AG04450 (cell line): ENCODE measurements around the gene TOR4A. TPM values are rescaled to one million over a fixed set of nuclear protein-coding genes. Genes with fewer than 3 reads are reported as not detected.
"Not testable (repeated sequence)": the region's sequence is repeated elsewhere in the genome, so short reads cannot be mapped to it uniquely, and the experiment has no call there.

Experiments
- CTCF ChIA-PET: fragments of 300-600, 350-600 bp; formaldehyde crosslinking; extraction: SDS; loops from one replicate; lab custom pipeline; 2022; ENCODE audit warnings: antibody characterized with exemption, inconsistent platforms; lab: Charles Lee
- POLR2A ChIA-PET: fragments of 350-600 bp; formaldehyde crosslinking; extraction: SDS; loops from one replicate; lab custom pipeline; 2021; ENCODE audit warnings: antibody characterized with exemption, inconsistent platforms; lab: Yijun Ruan, JAX
- DNase-seq: peaks from one replicate; pipeline ENCODE4 v3.0.0-alpha.2; 2011; ENCODE audit warnings: low read depth, low spot score
- H3K27ac ChIP-seq: one replicate; pipeline ENCODE4 v1.5.1; 2012; ENCODE audit warnings: low read depth, low read length, control low read depth
- H3K27me3 ChIP-seq: one replicate; pipeline ENCODE4 v1.6.0; 2012; ENCODE audit warnings: low read length; ENCODE audit not compliant: control insufficient read depth, insufficient read depth
- H3K4me3 ChIP-seq: 2 replicates; pipeline ENCODE4 v1.5.1; 2011; ENCODE audit warnings: mild to moderate bottlenecking, low read depth, low read length, control low read depth
- H3K9me3 ChIP-seq: 2 replicates; pipeline ENCODE4 v1.5.1; 2012; ENCODE audit warnings: low read length; ENCODE audit not compliant: control insufficient read depth, insufficient read depth
- CTCF ChIP-seq: IDR thresholded peaks from 2 replicates; pipeline ENCODE4 v1.5.1; 2011; ENCODE audit warnings: low read depth, low read length, control low read depth, inconsistent platforms
- polyA plus RNA-seq: library from polyadenylated mRNA; depleted of rRNA; stranded (reverse); fragments of >200 nt; gene quantifications from 2 replicates; pipeline ENCODE4 v1.2.3, GENCODE V29; 2011

The TOR4A gene
- polyA plus RNA-seq, 1 experiment: 14.1 TPM

- Histone ChIP-seq H3K4me3 (peak overlapping the region; percentile 96), H3K9me3 (no peaks in the 10 kb centered on the region; the same call in 1 of the 2 replicates), H3K27me3 (no peaks in the 10 kb centered on the region), H3K27ac (peak overlapping the region; percentile 31)
- POLR2A ChIA-PET: interaction anchor here (0.8 to 8.8 kb wide), 3 partner anchors 10 to 167 kb away, joined by 3 to 146 read pairs (median 3); partner anchors contain the start of genes EXD3, NOXA1 and TUBB4B
- no peak for TF ChIP-seq CTCF
- CTCF ChIA-PET: interaction anchor here (1.3 to 1.7 kb wide), 2 partner anchors 19 to 167 kb away, joined by 3 to 7 read pairs; partner anchors contain the start of gene EXD3
- no peak for DNase-seq
Measured at GRCh38 chr9:137256362-137256761, 21.2 kb upstream of the TOR4A start.

DNA sequence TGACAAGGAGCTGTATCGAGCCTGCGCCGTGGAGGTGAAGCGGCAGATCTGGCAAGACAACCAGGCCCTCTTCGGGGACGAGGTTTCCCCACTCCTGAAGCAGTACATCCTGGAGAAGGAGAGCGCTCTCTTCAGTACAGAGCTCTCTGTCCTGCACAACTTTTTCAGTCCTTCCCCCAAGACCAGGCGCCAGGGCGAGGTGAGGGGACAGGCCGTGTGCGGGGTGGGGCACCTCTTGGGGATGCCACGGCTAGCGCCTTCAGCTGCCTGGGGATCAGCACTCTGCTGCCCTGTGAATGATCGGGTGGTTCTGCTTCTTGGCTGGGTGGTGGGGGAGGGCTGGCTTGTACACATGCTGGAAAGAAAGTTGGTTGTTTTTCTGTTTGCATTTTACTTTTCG, 20.7 kb upstream of the TOR4A start:
- TF ChIP-seq CTCF: no peak
- no peaks in the 10 kb centered on the region for H3K27me3 ChIP-seq
- ChIA-PET CTCF (interaction anchor here (1.3 to 1.7 kb wide), 2 partner anchors 20 to 166 kb away, joined by 3 to 7 read pairs; partner anchors contain the start of gene EXD3), POLR2A (interaction anchor here (0.8 to 8.8 kb wide), 3 partner anchors 9 to 166 kb away, joined by 3 to 146 read pairs (median 3); partner anchors contain the start of genes EXD3, NOXA1 and TUBB4B)
- H3K4me3 ChIP-seq: peak overlapping the region; percentile 96
- no peak for DNase-seq
- H3K9me3 ChIP-seq: no peaks in the 10 kb centered on the region; the same call in 1 of the 2 replicates
- no peak overlapping the region for H3K27ac ChIP-seq

GRCh38 chr9:137262173-137262908, 15.2 kb upstream of the TOR4A start:
- DNase-seq, H3K27ac ChIP-seq, H3K4me3 ChIP-seq, H3K27me3 ChIP-seq, H3K9me3 ChIP-seq: not testable (repeated sequence)
- CTCF ChIA-PET: interaction anchor here (1.0 kb wide), 1 partner anchor 26 kb away, joined by 3 read pairs; no protein-coding TSS in a partner anchor
- TF ChIP-seq CTCF: peak; percentile 42; the same call in 1 of the 2 replicates
- POLR2A ChIA-PET: interaction anchor here (2.4 kb wide), 1 partner anchor 22 kb away, joined by 14 read pairs; the partner anchor contains the start of gene TUBB4B

DNA sequence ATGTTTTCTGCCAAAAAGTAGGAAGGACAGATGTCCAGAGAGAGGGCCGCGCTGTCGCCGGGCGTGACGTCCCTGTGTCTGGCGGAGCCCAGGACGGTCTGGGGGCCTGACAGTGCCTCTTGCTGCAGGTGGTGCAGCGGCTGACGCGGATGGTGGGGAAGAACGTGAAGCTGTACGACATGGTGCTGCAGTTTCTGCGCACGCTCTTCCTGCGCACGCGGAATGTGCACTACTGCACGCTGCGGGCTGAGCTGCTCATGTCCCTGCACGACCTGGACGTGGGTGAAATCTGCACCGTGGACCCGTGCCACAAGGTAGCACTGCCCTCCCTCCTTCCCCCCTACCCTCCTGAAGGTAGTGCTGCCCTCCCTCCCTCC, 14.6 kb upstream of the TOR4A start:
- H3K27me3 ChIP-seq: no peaks in the 10 kb centered on the region
- ChIA-PET POLR2A (no interaction called here), CTCF (no interaction called here)
- no peak for TF ChIP-seq CTCF
- no peak overlapping the region for H3K27ac ChIP-seq
- H3K4me3 ChIP-seq: no peak overlapping the region
- no peak for DNase-seq
- H3K9me3 ChIP-seq: no peaks in the 10 kb centered on the region; the same call in 1 of the 2 replicates

- ChIA-PET POLR2A (no interaction called here), CTCF (no interaction called here)
- no peaks in the 10 kb centered on the region for H3K27me3 ChIP-seq
- H3K4me3 ChIP-seq: no peak overlapping the region
- H3K9me3 ChIP-seq: no peaks in the 10 kb centered on the region; the same call in 1 of the 2 replicates
- no peak overlapping the region for H3K27ac ChIP-seq
- TF ChIP-seq CTCF: no peak
- no peak for DNase-seq
Measured at GRCh38 chr9:137263506-137263905, 14.0 kb upstream of the TOR4A start.
